GM21528 (cell line): ENCODE results near the gene STXBP3.

ENCODE experiments used
- ATAC-seq: cut with Tn5 transposase; IDR thresholded peaks from one replicate; pipeline ENCODE4 v1.9.1; 2021; ENCODE audit warnings: mild to moderate bottlenecking, moderate library complexity; ENCODE audit not compliant: unreplicated experiment, low FRiP score

STXBP3 gene

DNA sequence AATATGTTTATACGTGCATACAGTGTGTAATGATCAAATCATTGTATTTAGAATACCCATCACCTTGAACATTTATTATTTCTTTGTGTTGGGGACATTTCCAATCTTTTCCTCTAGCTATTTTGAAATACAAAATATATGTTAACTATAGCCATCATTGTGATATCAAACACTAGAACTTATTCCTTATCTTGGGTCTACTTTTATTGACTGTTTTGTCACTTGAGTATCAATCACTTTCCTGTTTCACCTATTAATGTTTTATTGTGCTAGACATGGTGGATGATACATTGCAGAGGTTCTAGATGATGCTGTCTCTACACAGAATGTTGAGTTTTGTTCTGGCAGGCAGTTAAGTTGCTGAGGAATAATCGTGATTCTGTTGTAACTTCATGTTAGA, 45.9 kb downstream of the STXBP3 start:
- ATAC-seq: no peak

DNA sequence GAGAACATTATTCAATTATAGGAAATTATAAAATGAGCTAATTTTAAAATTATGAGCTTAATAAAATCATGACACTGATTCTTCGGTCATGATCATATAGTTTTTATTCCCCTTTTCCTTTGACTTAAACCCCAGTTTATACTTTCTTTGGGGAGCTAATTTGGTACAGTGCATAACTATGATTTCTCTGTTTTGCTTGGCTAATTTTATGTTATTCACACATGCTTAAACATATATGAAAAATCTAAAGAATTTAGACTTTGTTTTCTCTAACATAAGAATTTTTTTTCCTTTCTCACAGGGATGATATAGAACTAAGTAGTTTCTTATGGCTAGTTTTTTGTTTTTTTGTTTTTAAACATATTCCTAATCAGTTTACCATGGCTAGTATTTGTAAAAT, 52.5 kb downstream of the STXBP3 start:
- ATAC-seq: no peak

DNA sequence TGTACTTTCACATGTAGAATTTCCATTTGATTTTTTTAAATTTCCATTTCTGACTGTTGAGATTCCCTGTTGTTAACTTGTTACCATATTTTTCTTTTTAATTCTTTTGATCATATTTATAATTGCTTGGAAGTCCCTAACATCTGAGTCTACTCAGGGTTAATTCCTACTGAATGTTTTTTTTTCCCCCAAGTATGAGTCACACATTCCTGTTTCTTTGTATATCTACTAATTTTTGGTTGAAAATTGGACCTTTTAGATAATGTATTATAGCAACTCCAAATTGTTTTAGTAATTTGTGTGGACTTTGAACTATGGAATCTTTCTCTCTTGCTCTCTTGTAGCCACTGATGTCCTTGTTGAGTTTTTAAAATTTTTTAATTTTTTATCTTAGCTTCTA, 54.6 kb downstream of the STXBP3 start:
- ATAC-seq: no peak

DNA sequence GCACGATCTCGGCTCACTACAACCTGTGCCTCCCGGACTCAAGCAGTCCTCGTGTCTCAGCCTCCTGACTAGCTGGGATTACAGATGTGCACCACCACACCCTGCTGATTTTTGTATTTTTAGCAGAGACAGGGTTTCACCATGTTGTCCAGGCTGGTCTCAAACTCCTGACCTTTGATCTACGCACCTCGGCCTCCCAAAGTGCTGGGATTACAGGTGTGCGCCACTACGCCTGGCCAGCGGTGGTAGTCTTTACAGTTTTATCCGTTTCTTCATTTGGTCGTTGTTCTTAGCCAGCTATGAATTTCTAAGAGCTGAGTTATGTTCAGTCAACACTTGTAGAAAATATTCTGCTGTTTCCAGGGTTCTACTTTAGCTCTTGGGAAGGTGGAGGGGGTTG, 57.1 kb downstream of the STXBP3 start:
- no peak for ATAC-seq

DNA sequence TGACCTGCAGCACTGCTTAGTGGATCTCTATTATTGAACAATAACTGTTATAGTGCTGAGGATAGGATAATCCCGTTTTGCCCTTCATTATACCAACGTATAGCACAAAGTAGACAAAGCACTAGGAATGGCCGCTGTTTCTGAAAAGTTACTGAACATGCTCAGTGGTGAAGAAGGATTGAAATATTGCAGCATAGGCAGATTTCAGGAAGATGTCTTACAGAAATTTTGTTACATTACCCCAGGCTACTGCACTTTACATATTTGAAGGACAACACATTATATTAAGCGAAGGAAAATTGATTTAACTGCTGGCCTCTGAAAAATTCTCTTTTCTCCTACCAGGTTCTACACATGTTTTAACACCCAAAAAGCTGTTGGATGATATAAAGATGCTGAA, 62.0 kb downstream of the STXBP3 start:
- ATAC-seq: no peak

DNA sequence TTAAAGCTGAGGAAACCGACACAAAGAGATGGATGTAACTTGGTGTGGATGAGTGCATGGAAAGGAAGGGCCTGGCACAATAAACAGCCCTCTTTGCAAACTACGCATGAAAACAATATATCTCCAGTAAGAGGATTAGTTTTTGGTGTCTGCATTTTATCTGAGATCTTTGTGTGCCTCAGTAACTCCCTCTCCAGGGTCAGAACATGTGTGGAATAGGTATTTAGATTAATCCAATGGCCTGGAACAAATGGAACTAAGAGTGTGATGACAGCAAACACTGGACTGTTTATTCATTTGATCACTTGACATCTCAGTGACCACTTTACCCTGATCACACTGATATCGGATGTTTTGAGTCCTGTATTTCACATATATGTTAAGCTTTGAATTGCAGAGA, 65.1 kb downstream of the STXBP3 start:
- no peak for ATAC-seq

DNA sequence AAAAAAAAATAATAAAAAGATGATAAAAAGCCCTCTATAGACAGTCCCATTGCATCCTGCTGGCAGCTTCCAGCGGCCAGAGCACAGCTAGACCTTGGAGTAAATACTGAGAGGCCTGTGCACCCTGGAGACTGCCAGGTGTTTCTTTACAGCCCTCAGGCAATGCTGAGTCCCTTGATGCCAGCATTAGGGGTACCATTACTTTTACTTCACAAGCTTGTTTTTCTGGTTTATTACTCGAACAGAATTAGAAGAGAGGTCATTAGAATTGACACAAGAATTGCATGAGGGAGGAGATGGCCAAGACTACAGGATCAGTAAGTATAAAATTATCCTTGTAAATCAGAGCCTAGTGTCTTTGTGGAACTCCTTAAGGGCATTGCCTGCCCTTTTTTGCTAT, 66.9 kb downstream of the STXBP3 start:
- ATAC-seq: no peak

DNA sequence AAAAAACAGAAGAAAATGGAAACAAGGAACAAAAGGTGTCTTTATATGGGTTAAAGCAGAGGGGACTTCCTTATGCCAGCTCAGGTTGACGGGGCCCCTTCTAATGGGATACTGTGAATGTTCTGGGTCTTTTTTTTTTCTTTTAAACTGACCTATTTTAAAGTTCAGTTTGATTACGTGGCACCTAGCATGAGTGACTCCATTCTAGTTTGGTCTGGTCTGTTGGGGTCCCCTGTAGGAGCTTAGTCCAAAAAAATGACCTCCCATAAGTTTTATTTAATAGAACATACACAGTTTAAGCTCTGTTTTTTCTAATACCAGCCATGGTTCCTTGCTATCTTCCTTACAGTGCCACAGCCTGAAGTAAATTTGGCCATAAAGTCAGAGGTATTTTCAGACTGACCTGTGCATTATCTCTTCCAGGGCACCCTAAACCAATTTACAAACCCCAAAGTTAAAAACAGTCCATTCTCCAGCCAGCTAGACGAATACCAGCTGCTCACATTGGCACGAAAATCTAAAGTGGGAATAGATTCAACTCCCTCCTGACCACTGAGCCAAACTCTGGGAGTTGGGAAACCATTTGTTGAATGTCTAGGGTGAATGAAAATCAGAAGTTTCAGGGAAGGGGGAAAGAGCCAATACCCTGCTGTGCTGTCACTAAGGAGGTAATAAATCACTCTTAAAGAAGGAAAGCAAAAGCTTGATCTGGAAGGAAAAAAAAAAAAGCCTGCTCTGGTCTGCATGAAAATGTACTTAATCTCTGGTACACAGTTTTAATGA, 68.1 kb downstream of the STXBP3 start:
- ATAC-seq: no peak

DNA sequence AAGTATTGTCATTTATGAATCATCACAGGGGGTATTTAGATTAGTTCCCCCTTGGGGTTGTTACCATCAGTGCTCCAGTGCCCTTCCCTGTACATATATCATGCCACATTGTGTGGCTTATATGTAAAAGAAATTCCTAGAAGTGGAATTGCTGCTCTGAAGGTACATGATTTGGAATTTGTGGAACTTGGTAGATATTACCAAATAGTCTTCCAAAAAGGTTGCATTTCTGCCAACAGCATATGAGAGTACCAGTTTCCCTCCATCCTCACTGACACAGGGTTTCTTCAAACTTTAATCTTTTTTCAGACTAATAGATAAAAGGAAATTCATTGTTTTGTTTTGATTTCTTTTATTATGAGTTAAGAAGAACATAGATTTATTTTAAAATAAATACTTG, 69.1 kb downstream of the STXBP3 start:
- no peak for ATAC-seq

DNA sequence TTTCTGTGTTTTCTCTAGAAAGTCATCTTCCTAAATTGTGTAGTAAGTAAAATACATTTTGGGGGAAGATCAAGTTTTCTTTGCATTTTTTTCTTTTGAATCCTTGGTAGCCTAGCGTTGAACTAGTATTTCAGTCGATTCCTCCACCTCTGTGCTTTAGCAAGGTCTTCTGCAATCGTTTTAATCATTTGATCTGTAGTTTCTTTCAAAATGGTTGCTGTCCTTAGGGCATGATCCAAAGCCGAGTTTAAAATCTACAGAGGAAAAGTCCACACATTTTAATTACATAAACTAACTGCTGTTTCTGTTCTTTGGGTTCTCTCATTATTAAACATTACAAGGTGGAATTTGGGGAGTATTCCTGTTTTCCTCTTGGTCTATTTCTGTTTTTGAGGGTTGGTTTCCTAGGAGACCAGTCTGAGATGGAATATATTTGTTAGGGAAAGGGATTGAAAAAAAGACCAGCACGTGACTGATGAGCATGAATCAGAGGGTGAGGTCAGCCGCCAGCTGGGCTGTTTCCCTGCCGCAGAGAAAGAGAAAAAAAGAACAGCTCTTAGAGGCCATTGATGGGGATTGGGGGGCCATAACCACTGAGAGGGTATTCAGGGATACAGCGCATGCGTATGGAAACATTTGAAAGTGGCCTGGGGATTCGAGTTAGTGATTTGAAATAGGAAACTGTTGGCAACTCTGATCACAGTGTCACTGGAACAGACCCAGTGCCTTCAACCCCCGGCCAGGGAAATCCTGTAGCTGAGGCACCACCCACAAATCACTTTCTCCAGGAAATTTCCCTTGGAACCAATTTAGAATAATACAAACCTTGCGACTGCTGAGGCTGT, 69.8 kb downstream of the STXBP3 start:
- ATAC-seq: no peak

DNA sequence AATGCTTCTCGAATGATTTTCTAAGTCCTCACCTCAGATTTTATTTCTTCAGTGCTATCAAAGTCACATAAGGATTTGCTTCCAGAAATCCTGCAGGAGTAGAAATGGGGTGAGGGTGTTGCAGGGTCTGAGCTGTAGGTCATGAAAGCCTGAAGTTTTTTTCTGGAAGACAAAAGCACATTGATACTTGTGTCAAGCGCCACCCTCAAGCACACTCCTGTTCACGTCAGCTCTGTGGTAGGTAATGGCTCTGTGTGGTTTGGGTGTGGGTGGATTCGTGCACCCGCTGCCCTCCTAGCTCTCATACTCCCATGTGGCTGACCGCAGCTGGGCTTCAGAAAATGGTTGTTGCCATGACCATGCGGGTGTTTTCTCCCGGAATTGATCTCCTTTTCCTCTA, 70.5 kb downstream of the STXBP3 start:
- ATAC-seq: no peak

DNA sequence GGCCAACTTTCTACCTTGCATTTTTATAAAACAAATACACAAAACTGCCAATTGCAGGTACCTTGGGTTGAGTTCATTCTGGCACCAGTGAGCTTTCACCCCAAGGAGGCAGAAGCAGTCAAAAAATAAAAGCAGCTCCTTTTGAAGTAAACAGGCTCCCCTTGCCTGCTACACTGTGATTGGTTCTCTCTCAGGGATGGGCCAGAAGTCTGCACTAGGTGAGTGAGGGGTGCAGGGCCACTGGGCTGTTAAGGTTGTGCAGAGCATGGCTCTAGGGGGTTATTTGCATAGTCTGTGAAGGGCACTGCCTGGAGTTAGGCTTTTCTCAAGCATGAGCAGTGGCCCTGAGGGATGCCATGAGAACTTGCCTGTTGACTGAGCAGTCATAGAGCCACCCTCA, 71.3 kb downstream of the STXBP3 start:
- ATAC-seq: no peak

DNA sequence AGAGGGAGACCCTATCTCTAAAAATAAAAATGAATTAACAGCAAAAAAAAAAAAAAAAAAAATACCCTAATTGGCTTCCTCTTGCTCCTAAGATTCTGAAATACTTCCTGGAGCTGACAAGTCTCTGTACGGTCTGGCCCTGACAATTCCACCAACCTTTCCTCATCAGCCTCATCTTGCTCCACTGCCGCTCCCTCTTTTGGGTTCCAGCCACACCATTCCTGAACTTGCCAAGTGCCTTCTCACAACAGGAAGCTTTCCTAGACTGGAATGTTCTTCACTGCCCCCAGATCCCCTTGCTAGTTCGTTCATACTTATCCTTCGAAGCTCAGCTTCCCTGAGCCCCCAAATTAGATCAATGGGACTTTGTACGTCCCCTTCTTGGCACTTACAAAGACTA, 73.4 kb downstream of the STXBP3 start:
- no peak for ATAC-seq

DNA sequence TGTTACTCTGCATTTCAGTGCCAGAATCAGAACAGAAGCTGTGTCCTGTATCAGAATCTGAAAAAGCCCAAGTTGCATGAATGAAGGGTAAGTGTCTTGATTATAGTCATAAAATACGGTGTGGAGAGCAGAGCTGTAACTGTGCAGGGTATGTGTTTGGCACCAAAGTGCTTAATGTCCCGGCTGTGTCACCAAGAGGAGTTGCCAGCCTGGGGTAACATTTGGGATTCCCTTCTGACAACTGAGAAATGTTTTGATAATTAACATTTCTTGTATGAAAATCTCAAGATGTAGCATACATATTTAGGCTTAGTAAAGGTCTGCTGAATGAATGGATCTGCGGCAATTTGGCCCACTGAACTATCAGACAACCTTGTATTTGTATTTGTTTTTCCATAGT, 77.2 kb downstream of the STXBP3 start:
- no peak for ATAC-seq

DNA sequence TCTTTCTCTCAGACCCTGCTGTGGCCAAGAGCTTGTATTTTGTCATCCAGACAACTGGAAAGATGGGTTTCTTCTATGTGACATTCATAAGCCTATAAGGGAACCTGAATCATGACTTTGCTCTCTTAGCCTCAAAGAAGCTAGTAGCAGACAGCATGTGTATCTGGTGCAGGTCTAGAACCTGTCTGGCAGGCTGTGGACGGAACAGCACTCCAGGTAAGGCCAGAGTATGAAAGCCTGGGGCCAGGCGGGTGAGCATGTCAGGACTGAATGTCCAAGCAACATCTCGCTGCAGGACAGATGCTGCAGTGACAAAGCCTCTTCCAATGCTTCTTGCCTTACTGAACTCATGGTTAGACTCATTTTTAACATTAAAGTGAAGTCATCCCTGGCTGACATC, 77.6 kb downstream of the STXBP3 start:
- no peak for ATAC-seq

DNA sequence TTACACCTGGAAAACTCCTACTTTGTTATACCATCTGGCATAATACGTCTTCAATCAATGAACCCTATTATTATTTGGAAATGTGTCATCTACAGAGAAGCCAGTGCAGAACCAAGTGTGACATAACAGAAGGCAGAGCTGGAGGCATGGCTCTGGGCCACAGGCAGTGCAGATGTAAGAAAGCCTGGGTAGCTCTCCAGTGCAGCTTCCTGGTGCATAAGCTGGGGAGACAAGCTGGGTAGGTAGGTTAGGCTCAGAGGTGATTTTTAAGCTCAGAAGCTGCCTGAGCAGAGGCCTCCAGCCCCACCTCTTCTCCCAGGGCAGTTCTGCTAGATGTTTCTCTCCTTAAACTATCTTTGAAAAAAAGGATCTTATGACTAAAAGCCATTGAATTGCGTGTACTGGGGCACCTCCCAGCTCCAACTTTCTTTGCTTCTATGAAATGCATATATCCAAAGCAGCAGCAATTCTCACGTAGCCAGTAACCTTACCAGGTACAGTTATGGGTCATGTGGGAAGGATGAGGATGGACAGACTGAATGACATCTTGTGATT, 79.7 kb downstream of the STXBP3 start:
- ATAC-seq: no peak

DNA sequence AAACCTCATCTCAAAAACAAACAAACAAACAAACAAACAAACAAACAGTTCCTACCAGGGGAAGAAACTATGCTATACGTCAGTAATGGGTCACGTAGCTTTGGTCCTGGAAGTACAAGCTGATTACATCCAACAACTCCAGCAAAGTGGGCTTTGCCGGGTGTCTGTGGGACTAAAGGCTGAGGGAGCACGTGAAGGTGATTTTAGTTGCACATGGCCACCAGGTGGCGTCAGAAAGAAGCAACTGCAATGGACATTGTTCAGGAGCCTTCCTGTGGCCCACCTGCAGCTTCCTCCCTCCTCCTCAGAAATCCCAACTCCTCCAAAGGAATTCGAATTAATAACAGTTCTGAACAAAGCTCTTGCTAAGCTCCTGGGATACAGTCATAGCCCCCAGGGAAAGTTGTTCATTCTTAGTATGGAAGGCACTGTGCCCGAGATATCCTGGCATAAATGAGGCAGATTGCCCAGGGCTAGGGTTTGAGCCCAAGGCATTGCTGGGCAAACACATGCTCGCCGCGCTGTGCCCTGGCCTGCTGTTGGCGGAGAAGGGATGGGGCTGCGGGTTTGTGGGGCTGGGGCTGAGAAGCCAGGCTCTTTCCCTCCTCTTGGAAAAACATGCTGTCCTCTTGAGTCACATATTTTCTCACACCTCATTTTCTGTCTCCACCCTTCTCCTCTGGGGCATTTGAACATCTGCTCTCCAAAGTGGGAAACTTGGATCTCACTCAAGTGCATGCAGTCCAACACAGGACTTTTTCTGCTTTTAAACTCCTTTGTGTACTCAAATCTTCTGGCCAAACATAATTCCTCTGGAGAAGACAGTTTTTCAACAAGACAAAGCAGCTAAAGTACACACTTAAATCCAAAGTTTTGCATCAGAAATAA, 81.8 kb downstream of the STXBP3 start:
- peak; percentile 63 for ATAC-seq

DNA sequence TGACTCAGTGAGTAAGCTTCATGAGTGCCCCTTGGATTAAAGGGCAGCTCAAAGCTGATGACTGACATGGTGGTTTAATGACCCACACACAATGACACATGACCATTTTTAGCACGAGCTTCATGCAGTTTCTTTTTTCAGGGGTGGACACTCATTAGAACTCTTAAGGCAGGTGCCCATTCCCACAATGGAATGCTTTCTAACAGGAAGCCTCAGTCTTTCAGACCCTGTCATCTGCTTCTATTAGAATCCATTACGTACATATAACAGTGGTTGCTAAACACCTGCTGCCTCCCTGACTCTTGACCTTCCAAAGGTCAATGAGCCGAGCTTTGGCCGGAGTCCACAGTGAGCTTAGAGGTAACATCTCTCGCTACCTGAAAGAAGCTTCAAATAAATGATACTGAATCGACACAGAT, 83.0 kb downstream of the STXBP3 start:
- ATAC-seq: no peak

DNA sequence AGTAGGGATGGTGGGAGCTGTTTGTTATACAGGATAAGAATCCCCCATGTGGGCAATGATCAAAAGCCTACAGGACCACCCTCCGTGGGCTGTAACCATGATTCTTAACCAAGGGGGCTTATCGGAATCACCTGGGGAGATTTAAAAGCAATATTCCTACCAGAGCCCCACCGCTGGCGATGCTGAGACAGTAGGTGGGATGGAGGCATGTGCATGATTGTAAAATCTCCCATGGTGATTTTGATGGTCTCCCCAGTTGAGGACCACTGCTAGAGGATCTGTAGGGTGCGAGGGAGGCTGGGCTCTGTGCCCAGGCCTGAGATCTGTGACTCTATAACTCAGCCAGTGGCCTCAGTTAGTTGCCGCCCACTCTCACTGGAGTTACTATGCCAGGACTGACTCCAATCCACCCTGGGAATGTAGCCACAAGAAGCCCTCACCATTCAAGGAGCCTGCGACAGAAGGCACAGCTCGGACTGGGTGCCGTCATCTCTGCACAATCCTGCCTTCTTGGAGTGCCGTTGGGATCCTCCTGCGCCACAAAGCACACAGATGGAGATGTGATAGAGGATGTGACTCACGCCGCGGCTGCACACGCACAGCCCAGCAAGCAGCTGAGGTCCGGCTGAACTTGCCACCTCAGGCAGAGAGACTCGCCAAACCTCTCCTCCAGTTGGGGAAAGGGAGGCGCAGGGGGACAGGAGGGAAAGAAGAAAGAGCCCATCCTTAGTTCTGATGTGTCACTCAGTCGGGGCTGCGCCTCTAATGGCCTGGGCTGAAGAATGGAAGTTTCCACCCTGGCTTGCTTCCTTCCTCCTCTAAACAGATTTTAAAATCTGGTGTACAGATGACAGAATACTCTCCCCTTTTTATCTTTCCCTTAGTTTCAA, 83.9 kb downstream of the STXBP3 start:
- ATAC-seq: no peak

DNA sequence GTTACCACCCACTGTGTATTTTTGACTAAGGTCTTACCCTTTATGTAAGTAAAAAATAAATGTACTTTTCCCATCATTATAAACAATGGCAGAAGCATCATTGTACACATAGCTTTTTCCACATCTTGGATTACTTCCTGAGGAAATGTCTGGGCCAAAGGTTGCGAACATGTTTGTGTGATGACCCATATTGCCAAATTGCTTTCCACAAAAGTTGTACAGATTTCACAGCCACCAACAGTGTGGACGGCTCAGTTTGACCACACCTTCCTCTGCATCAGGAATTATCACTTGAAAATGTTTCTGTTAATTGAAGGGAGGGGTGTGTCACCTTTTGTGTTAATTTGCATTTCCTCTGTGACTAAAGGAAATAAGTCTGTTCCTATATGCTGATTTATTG, 84.8 kb downstream of the STXBP3 start:
- ATAC-seq: no peak
